Dermis blood vessel endothelial cell (primary cell): ENCODE data around the gene PASK. TPM values are rescaled to one million over a fixed set of nuclear protein-coding genes. Genes with fewer than 3 reads are reported as not detected.

ENCODE experiments used
- DNase-seq: peaks from one replicate; pipeline ENCODE4 v3.0.0; 2010
- total RNA-seq: library from RNA; depleted of rRNA; stranded (reverse); fragments of >200 nt; gene quantifications from 2 replicates; pipeline ENCODE4 v1.2.3, GENCODE V29; 2014

Gene PASK
- total RNA-seq, 1 donor from 2014 or later: 4.4 TPM

- DNase-seq: peak; percentile 32
These were observed 85.1 kb downstream of the PASK start for GRCh38 chr2:241064008-241064801.

- DNase-seq: no peak
These were observed 85.7 kb downstream of the PASK start for GRCh38 chr2:241063587-241063986.

- DNase-seq: no peak
These were observed 86.2 kb downstream of the PASK start for GRCh38 chr2:241063093-241063551.

GRCh38 chr2:241062389-241063092, 86.7 kb downstream of the PASK start:
- no peak for DNase-seq

GRCh38 chr2:241061275-241061674, 88.0 kb downstream of the PASK start:
- DNase-seq: no peak

Other genes with a start within 250 kb of the PASK start
- gene CROCC2, start 243.1 kb downstream of the PASK start, total RNA-seq: not detected in 2 replicates
- 23.4 and 25.2 TPM in 2 replicates for gene SNED1, start 150.9 kb downstream of the PASK start, total RNA-seq
- gene MTERF4, start 47.2 kb downstream of the PASK start, total RNA-seq: 37.6 and 43.2 TPM in 2 replicates
- 47.6 and 55.1 TPM in 2 replicates for gene PPP1R7, start 995 bp upstream of the PASK start, total RNA-seq
- gene ANO7, start 39.2 kb upstream of the PASK start, total RNA-seq: 0.34 and 1.1 TPM in 2 replicates
- 594 and 863 TPM in 2 replicates for gene HDLBP, start 166.2 kb upstream of the PASK start, total RNA-seq
- gene SEPTIN2, start 166.5 kb upstream of the PASK start, total RNA-seq: 529 and 622 TPM in 2 replicates
- gene FARP2, start 206.8 kb upstream of the PASK start, total RNA-seq: 38.3 and 43.8 TPM in 2 replicates